GM23338 (cell line): Measurements from ENCODE around the gene ANKRD55. TPM values are rescaled to one million over a fixed set of nuclear protein-coding genes. Genes with fewer than 3 reads are reported as not detected.

ENCODE experiments used
- ATAC-seq: fragments of 200-7000 bp; cut with Tn5 transposase; 3 replicates; pipeline ENCODE4 v1.9.1; 2020
- DNase-seq: peaks from one replicate; pipeline ENCODE4 v3.0.0-alpha.2; 2015; ENCODE audit warnings: low spot score
- H2AFZ ChIP-seq: fragments of 200-600 bp; sonication (generic); 2 replicates; pipeline ENCODE4 v1.8.0; 2016; ENCODE audit warnings: antibody characterized with exemption, mild to moderate bottlenecking, moderate library complexity
- H3F3A ChIP-seq: fragments of 200-600 bp; sonication (generic); replicated peaks from 2 replicates; pipeline ENCODE4 v1.8.0; 2017; ENCODE audit warnings: antibody characterized with exemption, mixed run types, low read depth
- H3K27ac ChIP-seq: fragments of 200-600 bp; sonication (generic); 2 replicates; pipeline ENCODE4 v1.6.1; 2016; ENCODE audit warnings: low read depth
- H3K27me3 ChIP-seq: fragments of 200-600 bp; sonication (generic); 2 replicates; pipeline ENCODE4 v1.8.0; 2016; ENCODE audit warnings: mild to moderate bottlenecking, mixed run types, moderate library complexity; ENCODE audit not compliant: insufficient read depth
- H3K36me3 ChIP-seq: fragments of 200-600 bp; sonication (generic); 2 replicates; pipeline ENCODE4 v1.8.0; 2016; ENCODE audit warnings: mild to moderate bottlenecking; ENCODE audit not compliant: insufficient read depth
- H3K4me1 ChIP-seq: fragments of 200-600 bp; sonication (generic); 2 replicates; pipeline ENCODE4 v1.8.0; 2016; ENCODE audit warnings: mild to moderate bottlenecking, moderate library complexity; ENCODE audit not compliant: insufficient read depth
- H3K4me2 ChIP-seq: fragments of 200-600 bp; sonication (generic); 2 replicates; pipeline ENCODE4 v1.7.1; 2017; ENCODE audit warnings: mixed run types
- H3K4me3 ChIP-seq: fragments of 200-600 bp; sonication (generic); 2 replicates; pipeline ENCODE4 v1.6.1; 2016; ENCODE audit warnings: mixed run types
- H3K79me2 ChIP-seq: fragments of 200-600 bp; sonication (generic); replicated peaks from 2 replicates; pipeline ENCODE4 v1.8.0; 2017; ENCODE audit warnings: mild to moderate bottlenecking; ENCODE audit not compliant: insufficient read depth
- H3K9me2 ChIP-seq: fragments of 200-600 bp; sonication (generic); 2 replicates; pipeline ENCODE4 v1.8.0; 2017; ENCODE audit not compliant: insufficient read depth
- H4K20me1 ChIP-seq: fragments of 200-600 bp; sonication (generic); replicated peaks from 2 replicates; pipeline ENCODE4 v1.8.0; 2017; ENCODE audit warnings: mild to moderate bottlenecking; ENCODE audit not compliant: insufficient read depth
- H3K27ac Mint-ChIP-seq: 2 replicates; pipeline ENCODE4 v1.8.0; 2020; ENCODE audit warnings: inconsistent platforms, mild to moderate bottlenecking, moderate library complexity, mixed read lengths
- H3K27me3 Mint-ChIP-seq: 3 replicates; pipeline ENCODE4 v1.8.0; 2022; ENCODE audit warnings: low read depth, mild to moderate bottlenecking, moderate library complexity, mixed read lengths, inconsistent platforms; ENCODE audit not compliant: insufficient read depth, poor library complexity
- H3K36me3 Mint-ChIP-seq: 3 replicates; pipeline ENCODE4 v1.8.0; 2021; ENCODE audit warnings: low read depth, mild to moderate bottlenecking, inconsistent platforms, moderate library complexity, mixed read lengths
- H3K4me1 Mint-ChIP-seq: 3 replicates; pipeline ENCODE4 v1.8.0; 2020; ENCODE audit warnings: mild to moderate bottlenecking, inconsistent platforms, mixed read lengths
- H3K4me3 Mint-ChIP-seq: 3 replicates; pipeline ENCODE4 v1.8.0; 2021; ENCODE audit warnings: moderate library complexity, mild to moderate bottlenecking, inconsistent platforms, mixed read lengths
- H3K9me3 Mint-ChIP-seq: 3 replicates; pipeline ENCODE4 v1.8.0; 2020; ENCODE audit warnings: moderate library complexity, mild to moderate bottlenecking, inconsistent platforms, mixed read lengths
- JUNB ChIP-seq: IDR thresholded peaks from one replicate; pipeline ENCODE4 v1.6.1; 2016; ENCODE audit warnings: antibody characterized with exemption; ENCODE audit not compliant: unreplicated experiment
- STAT1 ChIP-seq: IDR thresholded peaks from one replicate; pipeline ENCODE4 v1.6.1; 2016; ENCODE audit warnings: antibody characterized with exemption; ENCODE audit not compliant: unreplicated experiment
- ZNF331 ChIP-seq: fragments of 250-450 bp; sonication (Bioruptor Pico); IDR thresholded peaks from 2 replicates; pipeline ENCODE4 v1.5.0; 2020; ENCODE audit warnings: low read depth, mild to moderate bottlenecking, moderate library complexity
- polyA plus RNA-seq: library from polyadenylated mRNA; unstranded; fragments of >200 nt; fragmentation: Nextera tagmentation; extraction: Ambion mirVana; gene quantifications from 2 replicates; pipeline ENCODE4 v1.2.1, GENCODE V29; 2016
- total RNA-seq: library from RNA; depleted of rRNA; stranded (reverse); fragments of >200 nt; shearing (Covaris generic); gene quantifications from 2 replicates; pipeline ENCODE4 v1.2.3, GENCODE V29; 2014
- TF ChIP-seq, protein P1 (sequence below): fragments of 250-450 bp; sonication (Bioruptor Pico); IDR thresholded peaks from 2 replicates; pipeline ENCODE4 v1.5.0; 2020; ENCODE audit warnings: mild to moderate bottlenecking, moderate library complexity

The ANKRD55 gene
- total and polyA plus RNA-seq, 2 experiments from 2014 or later, result not detected

DNA sequence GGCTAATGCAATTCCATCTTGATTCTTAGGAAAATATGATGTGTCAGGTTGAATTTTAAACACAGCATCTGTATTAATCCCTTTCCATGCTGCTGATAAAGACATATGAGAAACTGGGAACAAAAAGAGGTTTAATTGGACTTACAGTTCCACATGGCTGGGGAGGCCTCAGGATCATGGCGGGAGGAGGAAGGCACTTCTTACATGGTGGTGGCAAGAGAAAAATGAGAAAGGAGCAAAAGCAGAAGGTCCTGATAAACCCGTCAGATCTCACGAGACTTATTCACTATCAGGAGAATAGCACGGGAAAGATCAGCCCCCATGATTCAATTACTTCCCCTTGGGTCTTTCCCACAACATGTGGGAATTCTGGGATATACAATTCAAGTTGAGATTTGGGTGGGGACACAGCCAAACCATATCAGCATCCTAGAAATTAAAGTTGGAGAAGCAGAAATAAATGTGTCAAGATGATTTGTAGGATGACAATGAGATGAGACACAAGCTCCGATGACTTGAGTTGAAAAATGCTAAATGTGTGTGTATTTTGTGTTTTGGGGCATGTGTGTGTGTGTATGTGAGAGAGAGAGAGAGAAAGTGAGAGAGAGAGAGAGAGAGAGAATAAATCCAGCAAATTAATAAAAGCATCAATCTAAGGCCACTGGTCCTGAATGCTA lies 48.5 kb upstream of the ANKRD55 start:
- H3K4me2 ChIP-seq, result no peak overlapping the region
- peaks cover 4% of the 10 kb centered on the region; the same call in 1 of the 3 replicates for H3K4me1 Mint-ChIP-seq
- H4K20me1 ChIP-seq, result no peaks in the 10 kb centered on the region
- H3K27me3 ChIP-seq, result no peaks in the 10 kb centered on the region
- no peak overlapping the region for H3K4me3 ChIP-seq
- DNase-seq (no peak), ATAC-seq (no peak)
- no peaks in the 10 kb centered on the region for H3K36me3 ChIP-seq
- no peaks in the 10 kb centered on the region; the same call in 2 of the 3 replicates for H3K9me3 Mint-ChIP-seq
- no peak overlapping the region for H2AFZ ChIP-seq
- H3K79me2 ChIP-seq, result no peaks in the 10 kb centered on the region
- no peak overlapping the region for H3K27ac Mint-ChIP-seq
- H3K9me2 ChIP-seq, result 0 out of 2 replicates have a peak, but pooled peaks cover 1% of the 10 kb centered on the region
- H3K36me3 Mint-ChIP-seq, result no peaks in the 10 kb centered on the region
- TF ChIP-seq STAT1 (no peak), ZNF331 (CRISPR knock-in tag) (no peak)
- TF ChIP-seq, protein P1, sequence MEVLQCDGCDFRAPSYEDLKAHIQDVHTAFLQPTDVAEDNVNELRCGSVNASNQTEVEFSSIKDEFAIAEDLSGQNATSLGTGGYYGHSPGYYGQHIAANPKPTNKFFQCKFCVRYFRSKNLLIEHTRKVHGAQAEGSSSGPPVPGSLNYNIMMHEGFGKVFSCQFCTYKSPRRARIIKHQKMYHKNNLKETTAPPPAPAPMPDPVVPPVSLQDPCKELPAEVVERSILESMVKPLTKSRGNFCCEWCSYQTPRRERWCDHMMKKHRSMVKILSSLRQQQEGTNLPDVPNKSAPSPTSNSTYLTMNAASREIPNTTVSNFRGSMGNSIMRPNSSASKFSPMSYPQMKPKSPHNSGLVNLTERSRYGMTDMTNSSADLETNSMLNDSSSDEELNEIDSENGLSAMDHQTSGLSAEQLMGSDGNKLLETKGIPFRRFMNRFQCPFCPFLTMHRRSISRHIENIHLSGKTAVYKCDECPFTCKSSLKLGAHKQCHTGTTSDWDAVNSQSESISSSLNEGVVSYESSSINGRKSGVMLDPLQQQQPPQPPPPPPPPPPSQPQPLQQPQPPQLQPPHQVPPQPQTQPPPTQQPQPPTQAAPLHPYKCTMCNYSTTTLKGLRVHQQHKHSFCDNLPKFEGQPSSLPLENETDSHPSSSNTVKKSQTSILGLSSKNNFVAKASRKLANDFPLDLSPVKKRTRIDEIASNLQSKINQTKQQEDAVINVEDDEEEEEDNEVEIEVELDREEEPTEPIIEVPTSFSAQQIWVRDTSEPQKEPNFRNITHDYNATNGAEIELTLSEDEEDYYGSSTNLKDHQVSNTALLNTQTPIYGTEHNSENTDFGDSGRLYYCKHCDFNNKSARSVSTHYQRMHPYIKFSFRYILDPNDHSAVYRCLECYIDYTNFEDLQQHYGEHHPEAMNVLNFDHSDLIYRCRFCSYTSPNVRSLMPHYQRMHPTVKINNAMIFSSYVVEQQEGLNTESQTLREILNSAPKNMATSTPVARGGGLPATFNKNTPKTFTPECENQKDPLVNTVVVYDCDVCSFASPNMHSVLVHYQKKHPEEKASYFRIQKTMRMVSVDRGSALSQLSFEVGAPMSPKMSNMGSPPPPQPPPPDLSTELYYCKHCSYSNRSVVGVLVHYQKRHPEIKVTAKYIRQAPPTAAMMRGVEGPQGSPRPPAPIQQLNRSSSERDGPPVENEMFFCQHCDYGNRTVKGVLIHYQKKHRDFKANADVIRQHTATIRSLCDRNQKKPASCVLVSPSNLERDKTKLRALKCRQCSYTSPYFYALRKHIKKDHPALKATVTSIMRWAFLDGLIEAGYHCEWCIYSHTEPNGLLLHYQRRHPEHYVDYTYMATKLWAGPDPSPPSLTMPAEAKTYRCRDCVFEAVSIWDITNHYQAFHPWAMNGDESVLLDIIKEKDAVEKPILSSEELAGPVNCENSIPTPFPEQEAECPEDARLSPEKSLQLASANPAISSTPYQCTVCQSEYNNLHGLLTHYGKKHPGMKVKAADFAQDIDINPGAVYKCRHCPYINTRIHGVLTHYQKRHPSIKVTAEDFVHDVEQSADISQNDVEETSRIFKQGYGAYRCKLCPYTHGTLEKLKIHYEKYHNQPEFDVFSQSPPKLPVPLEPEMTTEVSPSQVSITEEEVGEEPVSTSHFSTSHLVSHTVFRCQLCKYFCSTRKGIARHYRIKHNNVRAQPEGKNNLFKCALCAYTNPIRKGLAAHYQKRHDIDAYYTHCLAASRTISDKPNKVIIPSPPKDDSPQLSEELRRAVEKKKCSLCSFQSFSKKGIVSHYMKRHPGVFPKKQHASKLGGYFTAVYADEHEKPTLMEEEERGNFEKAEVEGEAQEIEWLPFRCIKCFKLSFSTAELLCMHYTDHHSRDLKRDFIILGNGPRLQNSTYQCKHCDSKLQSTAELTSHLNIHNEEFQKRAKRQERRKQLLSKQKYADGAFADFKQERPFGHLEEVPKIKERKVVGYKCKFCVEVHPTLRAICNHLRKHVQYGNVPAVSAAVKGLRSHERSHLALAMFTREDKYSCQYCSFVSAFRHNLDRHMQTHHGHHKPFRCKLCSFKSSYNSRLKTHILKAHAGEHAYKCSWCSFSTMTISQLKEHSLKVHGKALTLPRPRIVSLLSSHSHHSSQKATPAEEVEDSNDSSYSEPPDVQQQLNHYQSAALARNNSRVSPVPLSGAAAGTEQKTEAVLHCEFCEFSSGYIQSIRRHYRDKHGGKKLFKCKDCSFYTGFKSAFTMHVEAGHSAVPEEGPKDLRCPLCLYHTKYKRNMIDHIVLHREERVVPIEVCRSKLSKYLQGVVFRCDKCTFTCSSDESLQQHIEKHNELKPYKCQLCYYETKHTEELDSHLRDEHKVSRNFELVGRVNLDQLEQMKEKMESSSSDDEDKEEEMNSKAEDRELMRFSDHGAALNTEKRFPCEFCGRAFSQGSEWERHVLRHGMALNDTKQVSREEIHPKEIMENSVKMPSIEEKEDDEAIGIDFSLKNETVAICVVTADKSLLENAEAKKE (CRISPR knock-in tag), result no peak
- no peaks in the 10 kb centered on the region for H3K4me1 ChIP-seq
- no peak overlapping the region for H3K4me3 Mint-ChIP-seq
- no peaks in the 10 kb centered on the region for H3F3A ChIP-seq
- H3K27me3 Mint-ChIP-seq, result peaks cover 2% of the 10 kb centered on the region
- no peak overlapping the region for H3K27ac ChIP-seq

DNA sequence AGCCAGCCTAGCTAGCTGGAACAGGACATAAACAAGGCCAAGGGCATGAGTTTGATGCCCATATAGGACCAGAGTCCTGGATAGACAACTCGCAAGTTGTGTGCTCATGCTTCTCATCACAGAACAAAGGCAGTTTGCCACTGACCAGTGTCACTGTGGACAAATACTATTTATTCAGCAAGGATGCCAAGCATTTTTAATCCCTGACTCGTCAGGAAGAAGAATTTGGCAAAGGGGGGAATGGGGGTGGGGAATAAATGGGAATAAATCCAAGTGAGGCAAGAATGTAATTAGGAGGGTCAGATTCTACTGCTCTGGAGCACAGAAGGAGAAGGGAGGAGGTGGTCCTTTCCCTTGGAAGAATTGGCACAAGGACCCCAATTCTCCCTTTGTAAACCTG lies 46.8 kb upstream of the ANKRD55 start:
- H3K4me1 ChIP-seq, result no peaks in the 10 kb centered on the region
- H3K4me3 Mint-ChIP-seq, result no peak overlapping the region
- no peak overlapping the region for H3K4me2 ChIP-seq
- H3K27me3 Mint-ChIP-seq, result peaks cover 2% of the 10 kb centered on the region
- 0 out of 2 replicates have a peak, but pooled peaks cover 5% of the 10 kb centered on the region for H3K9me2 ChIP-seq
- H2AFZ ChIP-seq, result no peak overlapping the region
- no peaks in the 10 kb centered on the region for H3K27me3 ChIP-seq
- H3F3A ChIP-seq, result no peaks in the 10 kb centered on the region
- no peaks in the 10 kb centered on the region for H3K36me3 Mint-ChIP-seq
- H3K27ac ChIP-seq, result no peak overlapping the region
- H3K4me3 ChIP-seq, result no peak overlapping the region
- ATAC-seq (no peak), DNase-seq (no peak)
- H3K36me3 ChIP-seq, result no peaks in the 10 kb centered on the region
- H3K79me2 ChIP-seq, result no peaks in the 10 kb centered on the region
- H4K20me1 ChIP-seq, result no peaks in the 10 kb centered on the region
- peaks cover 4% of the 10 kb centered on the region; the same call in 1 of the 3 replicates for H3K4me1 Mint-ChIP-seq
- H3K9me3 Mint-ChIP-seq, result no peaks in the 10 kb centered on the region; the same call in 2 of the 3 replicates
- TF ChIP-seq JUNB, result no peak
- no peak overlapping the region for H3K27ac Mint-ChIP-seq
